Stimulated activated effector memory CD8-positive, alpha-beta T cell treated with anti-CD3 and anti-CD28 coated beads, Interleukin-12 subunit alpha, Interleukin-12 subunit beta, amount 100 ng/mL, for 72 hours (primary cell): ENCODE data around the gene RRBP1.
A peak's percentile ranks its signal among the peaks of the same experiment; 100 is the strongest.
"Not testable (repeated sequence)": the region's sequence is repeated elsewhere in the genome, so short reads cannot be mapped to it uniquely, and the experiment has no call there.

Experiments
- ATAC-seq: fragments of 150-1000 bp; cut with Tn5 transposase; 2 replicates; pipeline ENCODE4 v1.10.0; 2021
- DNase-seq, 2 donors: peaks; one replicate each; pipeline ENCODE4 v3.0.0; 2021 to 2022; ENCODE audit warnings: low spot score in 2 of 2
- H3K27ac Mint-ChIP-seq: one replicate; pipeline ENCODE4 v1.8.0; 2022; ENCODE audit warnings: mild to moderate bottlenecking, mixed read lengths
- H3K36me3 Mint-ChIP-seq: one replicate; pipeline ENCODE4 v1.8.0; 2022; ENCODE audit warnings: mild to moderate bottlenecking, mixed read lengths
- H3K4me1 Mint-ChIP-seq: one replicate; pipeline ENCODE4 v1.8.0; 2022; ENCODE audit warnings: mixed read lengths
- H3K4me3 Mint-ChIP-seq: one replicate; pipeline ENCODE4 v1.8.0; 2022; ENCODE audit warnings: mild to moderate bottlenecking, mixed read lengths
- H3K9me3 Mint-ChIP-seq: one replicate; pipeline ENCODE4 v1.8.0; 2022; ENCODE audit warnings: mixed read lengths

RRBP1 gene

GRCh38 chr20:17663040-17663399, 19.0 kb downstream of the RRBP1 start:
- H3K4me3 Mint-ChIP-seq = no peak overlapping the region
- H3K36me3 Mint-ChIP-seq = peaks cover 10% of the 10 kb centered on the region
- H3K4me1 Mint-ChIP-seq = peaks cover 51% of the 10 kb centered on the region
- ATAC-seq (no peak), DNase-seq (no peak)
- H3K9me3 Mint-ChIP-seq = peaks cover 3% of the 10 kb centered on the region
- H3K27ac Mint-ChIP-seq = no peak overlapping the region

- peak overlapping the region; percentile 14 for H3K4me3 Mint-ChIP-seq
- peak in 1 of 2 donors; percentile 57 for DNase-seq
- H3K36me3 Mint-ChIP-seq = peaks cover 11% of the 10 kb centered on the region
- ATAC-seq = peak; percentile 71
- H3K4me1 Mint-ChIP-seq = peaks cover 48% of the 10 kb centered on the region
- H3K27ac Mint-ChIP-seq = peak overlapping the region; percentile 68
- H3K9me3 Mint-ChIP-seq = peaks cover 3% of the 10 kb centered on the region
These were observed 19.6 kb downstream of the RRBP1 start for GRCh38 chr20:17662333-17663039.

GRCh38 chr20:17661121-17661744, 20.8 kb downstream of the RRBP1 start:
- no peak for ATAC-seq
- Mint-ChIP-seq H3K4me1 (peaks cover 45% of the 10 kb centered on the region), H3K36me3 (peaks cover 19% of the 10 kb centered on the region), H3K27ac (no peak overlapping the region), H3K9me3 (peaks cover 3% of the 10 kb centered on the region), H3K4me3 (peak overlapping the region; percentile 3)
- DNase-seq = no peak

- Mint-ChIP-seq H3K36me3 (peaks cover 21% of the 10 kb centered on the region), H3K27ac (peak overlapping the region; percentile 83), H3K4me3 (no peak overlapping the region), H3K4me1 (peaks cover 40% of the 10 kb centered on the region), H3K9me3 (peaks cover 3% of the 10 kb centered on the region)
- no peak for DNase-seq
- no peak for ATAC-seq
These were observed 21.4 kb downstream of the RRBP1 start for GRCh38 chr20:17660667-17661066.

- Mint-ChIP-seq H3K4me3 (no peak overlapping the region), H3K27ac (peak overlapping the region; percentile 83), H3K36me3 (peaks cover 21% of the 10 kb centered on the region), H3K9me3 (peaks cover 3% of the 10 kb centered on the region), H3K4me1 (peaks cover 39% of the 10 kb centered on the region)
- no peak for ATAC-seq
- DNase-seq = no peak
These were observed 22.2 kb downstream of the RRBP1 start for GRCh38 chr20:17659801-17660200.

GRCh38 chr20:17659344-17659743, 22.7 kb downstream of the RRBP1 start:
- Mint-ChIP-seq H3K4me1 (peaks cover 36% of the 10 kb centered on the region), H3K27ac (peak overlapping the region; percentile 83), H3K36me3 (peaks cover 21% of the 10 kb centered on the region)
- DNase-seq, ATAC-seq, H3K4me3 Mint-ChIP-seq, H3K9me3 Mint-ChIP-seq: not testable (repeated sequence)

- Mint-ChIP-seq H3K27ac (no peak overlapping the region), H3K36me3 (peaks cover 21% of the 10 kb centered on the region), H3K4me1 (peaks cover 29% of the 10 kb centered on the region), H3K9me3 (peaks cover 3% of the 10 kb centered on the region), H3K4me3 (no peak overlapping the region)
- DNase-seq (no peak), ATAC-seq (no peak)
These were observed 23.4 kb downstream of the RRBP1 start for GRCh38 chr20:17658648-17658993.

GRCh38 chr20:17657898-17658647, 24.0 kb downstream of the RRBP1 start:
- Mint-ChIP-seq H3K4me3 (no peak overlapping the region), H3K27ac (no peak overlapping the region), H3K9me3 (peaks cover 3% of the 10 kb centered on the region), H3K4me1 (peaks cover 28% of the 10 kb centered on the region), H3K36me3 (peaks cover 21% of the 10 kb centered on the region)
- DNase-seq (no peak), ATAC-seq (no peak)

- no peak for ATAC-seq
- no peak overlapping the region for H3K4me3 Mint-ChIP-seq
- DNase-seq = no peak
- peaks cover 3% of the 10 kb centered on the region for H3K9me3 Mint-ChIP-seq
- no peak overlapping the region for H3K27ac Mint-ChIP-seq
- peaks cover 22% of the 10 kb centered on the region for H3K4me1 Mint-ChIP-seq
- peaks cover 21% of the 10 kb centered on the region for H3K36me3 Mint-ChIP-seq
These were observed 24.8 kb downstream of the RRBP1 start for GRCh38 chr20:17657079-17657825.

GRCh38 chr20:17655865-17656479, 26.1 kb downstream of the RRBP1 start:
- Mint-ChIP-seq H3K9me3 (peaks cover 3% of the 10 kb centered on the region), H3K36me3 (peaks cover 21% of the 10 kb centered on the region), H3K4me1 (peaks cover 17% of the 10 kb centered on the region), H3K27ac (peak overlapping the region; percentile 35), H3K4me3 (no peak overlapping the region)
- no peak for ATAC-seq
- DNase-seq = no peak

GRCh38 chr20:17655286-17655651, 26.8 kb downstream of the RRBP1 start:
- H3K4me3 Mint-ChIP-seq = no peak overlapping the region
- peaks cover 21% of the 10 kb centered on the region for H3K36me3 Mint-ChIP-seq
- no peak overlapping the region for H3K27ac Mint-ChIP-seq
- DNase-seq (no peak), ATAC-seq (no peak)
- peaks cover 12% of the 10 kb centered on the region for H3K4me1 Mint-ChIP-seq
- H3K9me3 Mint-ChIP-seq = peaks cover 3% of the 10 kb centered on the region

GRCh38 chr20:17654649-17655285, 27.3 kb downstream of the RRBP1 start:
- ATAC-seq = no peak
- H3K27ac Mint-ChIP-seq = no peak overlapping the region
- peaks cover 21% of the 10 kb centered on the region for H3K36me3 Mint-ChIP-seq
- H3K4me1 Mint-ChIP-seq = peaks cover 7% of the 10 kb centered on the region
- no peak overlapping the region for H3K4me3 Mint-ChIP-seq
- DNase-seq = no peak
- peaks cover 3% of the 10 kb centered on the region for H3K9me3 Mint-ChIP-seq

- Mint-ChIP-seq H3K27ac (no peak overlapping the region), H3K4me1 (peaks cover 4% of the 10 kb centered on the region), H3K9me3 (peaks cover 3% of the 10 kb centered on the region), H3K36me3 (peaks cover 21% of the 10 kb centered on the region), H3K4me3 (no peak overlapping the region)
- DNase-seq (no peak), ATAC-seq (no peak)
These were observed 28.0 kb downstream of the RRBP1 start for GRCh38 chr20:17653835-17654648.

GRCh38 chr20:17652411-17652810, 29.6 kb downstream of the RRBP1 start:
- H3K4me1 Mint-ChIP-seq = peaks cover 5% of the 10 kb centered on the region
- peaks cover 10% of the 10 kb centered on the region for H3K36me3 Mint-ChIP-seq
- DNase-seq (no peak), ATAC-seq (no peak)
- H3K9me3 Mint-ChIP-seq = no peaks in the 10 kb centered on the region
- no peak overlapping the region for H3K4me3 Mint-ChIP-seq
- H3K27ac Mint-ChIP-seq = no peak overlapping the region
